Stomach (tissue), 9 donors: ENCODE measurements around the gene MTCL1. TPM values are rescaled to one million over a fixed set of nuclear protein-coding genes. Genes with fewer than 3 reads are reported as not detected.

Experiments used
- DNase-seq, 2 donors: peaks; one replicate each; pipeline versions ENCODE4 v3.0.0 to v3.0.0-alpha.2; 2013 to 2019
- H3K27ac ChIP-seq, 5 donors: fragments of 200-600 bp in 4 of 5; sonication (generic) in 4 of 5; one replicate each; pipeline ENCODE4 v1.5.1; 2013 to 2019; ENCODE audit warnings: mild to moderate bottlenecking in 1 of 5, moderate library complexity in 1 of 5
- H3K27me3 ChIP-seq, 3 donors: fragments of 200-600 bp; sonication (generic); one replicate each; pipeline ENCODE4 v1.5.1; 2017 to 2019; ENCODE audit warnings: mixed run types in 1 of 3
- H3K36me3 ChIP-seq, 4 donors: fragments of 200-600 bp; sonication (generic); 1 replicate in 3 of 4; 2 replicates in 1 of 4; pipeline ENCODE4 v1.5.1; 2016 to 2019
- H3K4me1 ChIP-seq, 4 donors: fragments of 200-600 bp; sonication (generic); one replicate each; pipeline ENCODE4 v1.5.1; 2016 to 2019
- H3K4me3 ChIP-seq, 4 donors: fragments of 200-600 bp; sonication (generic) in 3 of 4; one replicate each; pipeline ENCODE4 v1.5.1; 2016 to 2019; ENCODE audit warnings: mild to moderate bottlenecking in 1 of 4
- H3K9me3 ChIP-seq, 4 donors: fragments of 200-600 bp; sonication (generic); one replicate each; pipeline ENCODE4 v1.5.1; 2016 to 2019
- EP300 ChIP-seq: sonication (generic); formaldehyde crosslinking; IDR thresholded peaks from one replicate; pipeline ENCODE4 v1.6.1; 2017; ENCODE audit warnings: antibody characterized with exemption
- POLR2A ChIP-seq, 4 donors: fragments of 450-650 bp; IDR thresholded peaks; one replicate each; pipeline ENCODE4 v1.6.1; 2016; ENCODE audit warnings: antibody characterized with exemption in 4 of 4, control low read depth in 2 of 4, mild to moderate bottlenecking in 1 of 4, moderate library complexity in 1 of 4
- POLR2AphosphoS5 ChIP-seq, 3 donors: sonication (generic); formaldehyde crosslinking; IDR thresholded peaks; one replicate each; pipeline ENCODE4 v1.6.1; 2016; ENCODE audit warnings: antibody characterized with exemption in 3 of 3
- WGBS, 5 donors: extraction: QIAGEN DNeasy Blood & Tissue Kit in 3 of 5; methylation state at CpG; one replicate each; pipeline versions ENCODE4 v1.1.5 to v1.1.7; 2013 to 2018; 5-methylcytosine and 5-hydroxymethylcytosine counted together
- intact Hi-C: fragments of 100-400 bp; cut with DNase I; formaldehyde crosslinking; loops from one replicate; pipeline ENCODE4 v1.15.1; 2023; ENCODE audit warnings: low total_unique reads
- polyA plus RNA-seq, 3 donors: library from polyadenylated mRNA; stranded (reverse); fragments of 200-250 nt; gene quantifications; one replicate each; pipeline ENCODE4 v1.2.3, GENCODE V29; 2013
- small RNA-seq, 4 donors: library from RNA; depleted of rRNA; stranded (forward); fragments of <200 nt; gene quantifications; one replicate each; pipeline ENCODE3, GENCODE V24; 2016
- total RNA-seq, 5 donors: library from RNA; depleted of rRNA; stranded (reverse); fragments of >200 nt; gene quantifications; one replicate each; pipeline versions ENCODE4 v1.1.0 to v1.2.3, GENCODE V29; 2014 to 2016
- TF ChIP-seq, protein P1 (sequence below), 7 experiments: fragments of 450-650 bp in 4 of 7; fragments of 200-600 bp in 3 of 7; sonication (generic) in 3 of 7; IDR thresholded peaks; one replicate each; pipeline ENCODE4 v1.5.1; 2016 to 2019; ENCODE audit warnings: antibody characterized with exemption in 7 of 7, control low read depth in 2 of 7, mild to moderate bottlenecking in 1 of 7
- donor health status: healthy with polysubstance abuse.
- donor health status: Bipolar disorder and iron deficiency.
- donor health status: healthy.

MTCL1 gene
- total and polyA plus RNA-seq, 8 donors = 2.3 to 225 (median 20.5) TPM

DNA sequence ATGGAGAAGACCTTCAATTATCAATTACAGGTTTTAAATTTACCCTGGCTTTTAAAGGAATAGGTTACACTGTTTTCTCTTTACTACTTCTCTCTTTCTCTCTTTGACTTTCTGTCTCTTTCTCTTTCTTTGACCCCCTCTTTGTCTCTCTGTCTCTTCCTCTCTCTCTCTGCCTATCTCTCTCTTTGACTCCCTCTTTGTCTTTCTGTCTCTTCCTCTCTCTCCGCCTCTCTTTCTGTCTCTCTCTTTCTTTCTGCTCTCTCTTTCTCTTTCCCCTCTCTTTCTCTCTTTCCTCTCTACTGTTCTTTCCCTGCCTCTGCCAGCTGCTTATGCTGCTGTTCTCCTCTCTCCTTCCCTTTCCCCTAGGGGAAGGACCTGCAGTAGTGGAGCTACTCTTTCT, 175.7 kb downstream of the MTCL1 start:
- intact Hi-C loops = no loop called here
- Histone ChIP-seq H3K9me3 (peaks cover 3 to 33% (median 25%) of the 10 kb centered on the region in 4 donors), H3K4me1 (no peaks in the 10 kb centered on the region), H3K36me3 (no peaks in the 10 kb centered on the region), H3K4me3 (no peak overlapping the region), H3K27me3 (no peaks in the 10 kb centered on the region), H3K27ac (no peak overlapping the region)
- DNase-seq = no peak
- 96 to 100% (median 98%) methylated on average over 1 of the region's 1 CpG for WGBS, 5 donors
- TF ChIP-seq POLR2AphosphoS5 (IDR thresholded peaks at IDR 0.05) (no peak), POLR2A (IDR thresholded peaks at IDR 0.05) (no peak), EP300 (no peak)
- TF ChIP-seq, protein P1, sequence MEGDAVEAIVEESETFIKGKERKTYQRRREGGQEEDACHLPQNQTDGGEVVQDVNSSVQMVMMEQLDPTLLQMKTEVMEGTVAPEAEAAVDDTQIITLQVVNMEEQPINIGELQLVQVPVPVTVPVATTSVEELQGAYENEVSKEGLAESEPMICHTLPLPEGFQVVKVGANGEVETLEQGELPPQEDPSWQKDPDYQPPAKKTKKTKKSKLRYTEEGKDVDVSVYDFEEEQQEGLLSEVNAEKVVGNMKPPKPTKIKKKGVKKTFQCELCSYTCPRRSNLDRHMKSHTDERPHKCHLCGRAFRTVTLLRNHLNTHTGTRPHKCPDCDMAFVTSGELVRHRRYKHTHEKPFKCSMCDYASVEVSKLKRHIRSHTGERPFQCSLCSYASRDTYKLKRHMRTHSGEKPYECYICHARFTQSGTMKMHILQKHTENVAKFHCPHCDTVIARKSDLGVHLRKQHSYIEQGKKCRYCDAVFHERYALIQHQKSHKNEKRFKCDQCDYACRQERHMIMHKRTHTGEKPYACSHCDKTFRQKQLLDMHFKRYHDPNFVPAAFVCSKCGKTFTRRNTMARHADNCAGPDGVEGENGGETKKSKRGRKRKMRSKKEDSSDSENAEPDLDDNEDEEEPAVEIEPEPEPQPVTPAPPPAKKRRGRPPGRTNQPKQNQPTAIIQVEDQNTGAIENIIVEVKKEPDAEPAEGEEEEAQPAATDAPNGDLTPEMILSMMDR (IDR thresholded peaks at IDR 0.05) = no peak

Small RNAs within 50 kb of the gene (small RNA-seq; reads per million reads assigned to genes)
- gene RF00019 = 0 reads per million in 4 donors

Other genes starting within 250 kb of the MTCL1 start
- 10 to 100 TPM; 10.7 to 88.5 (median 35.2) TPM for gene RAB12, start 96.1 kb upstream of the MTCL1 start, total RNA-seq
- gene RAB12, start 96.1 kb upstream of the MTCL1 start, polyA plus RNA-seq = 10 to 100 TPM; 14.8 to 24.3 (median 19.1) TPM